ENCODE results near the gene REPS1.

- TF ChIP-seq POLR2A (IDR thresholded peaks at IDR 0.05; ENCODE audit: low read depth, low read length) (no peak), POLR2AphosphoS5 (IDR thresholded peaks at IDR 0.05; ENCODE audit: low read depth, low read length) (no peak)
Measured at GRCh38 chr6:138963531-138963930, 24.5 kb downstream of the REPS1 start.
